Measurements from ENCODE around the gene OBSCN. TPM values are rescaled to one million over a fixed set of nuclear protein-coding genes. Genes with fewer than 3 reads are reported as not detected.

The OBSCN gene
- total and polyA plus RNA-seq, 2 of the 4 experiments (the other 2 are of a cell fraction): 4.1 to 9.5 TPM

DNA sequence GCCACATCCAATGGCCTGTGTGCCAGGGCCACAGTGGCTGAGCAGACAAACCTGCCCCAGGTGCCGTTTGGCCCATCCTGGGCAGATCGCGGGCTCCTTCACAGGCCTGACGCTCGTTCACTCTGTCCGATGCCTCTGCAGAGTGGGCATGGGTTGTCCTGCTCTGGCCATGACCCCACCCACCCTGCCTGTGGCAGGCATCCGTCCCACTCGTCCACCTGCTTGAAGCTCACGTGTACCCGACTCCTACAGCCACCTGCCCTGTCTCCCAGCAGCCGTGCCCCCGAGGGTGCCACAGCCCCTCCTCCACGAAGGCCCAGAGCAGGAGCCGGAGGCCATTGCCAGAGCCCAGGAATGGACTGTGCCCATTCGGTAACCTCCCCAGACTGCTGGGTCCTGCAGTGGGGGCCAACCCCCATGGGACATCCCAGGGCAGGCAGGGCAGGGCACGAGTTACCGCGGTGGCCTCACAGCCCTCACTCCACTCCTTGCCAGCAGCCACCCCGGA is 156.9 kb downstream of the OBSCN start:
- no peak overlapping the region for H3K4ac ChIP-seq (ENCODE audit: low read depth, low read length)
- H2AK9ac ChIP-seq (replicated peaks; ENCODE audit: low read depth, low read length, poor library complexity): no peak overlapping the region
- no peak overlapping the region for H2AFZ ChIP-seq (replicated peaks; ENCODE audit: low read length, poor library complexity)
- H3K4me1 ChIP-seq (ENCODE audit: control insufficient read depth, insufficient read depth, low read length): no peaks in the 10 kb centered on the region; the same call in 1 of the 2 replicates
- H4K20me1 ChIP-seq (ENCODE audit: insufficient read depth, low read length): no peaks in the 10 kb centered on the region
- no peaks in the 10 kb centered on the region for H3K79me1 ChIP-seq (ENCODE audit: low read depth in 1 of 2, low read length in 2 of 2)
- ChIA-PET CTCF (no interaction called here), POLR2A (ENCODE audit: unreplicated experiment) (no interaction called here)
- dilution Hi-C loops (cut with HindIII; ENCODE audit: low sequenced_read_pairs, unreplicated experiment) (no loop called here), intact Hi-C loops (cut with micrococcal nuclease) (no loop called here), in situ Hi-C loops (cut with MboI; ENCODE audit: low sequenced_read_pairs) (no loop called here)
- no peaks in the 10 kb centered on the region for H3K9me1 ChIP-seq (ENCODE audit: insufficient read depth, low read length)
- no peaks in the 10 kb centered on the region for H3K36me3 ChIP-seq (ENCODE audit: control insufficient read depth, insufficient read depth, low read length)
- BruUV-seq (replicated peaks): no TSS peak
- no peak for DNase-seq
- WGBS, 2 experiments (ENCODE audit: extremely low coverage in 2 of 2, insufficient read length in 1 of 2): 89% methylated on average over 8 of the region's 19 CpGs; no CpG with 5 or more reads in 1 of the 2 experiments
- ATAC-seq (ENCODE audit: low read depth): no peak
- no peak overlapping the region for H3K23ac ChIP-seq (ENCODE audit: low read depth, low read length)
- TF ChIP-seq CHD1 (IDR thresholded peaks at IDR 0.05; ENCODE audit: low read depth, low read length) (no peak), POLR2A (IDR thresholded peaks at IDR 0.05; ENCODE audit: low read depth, low read length) (no peak), FOS (IDR thresholded peaks at IDR 0.05; ENCODE audit: low read depth, low read length) (no peak), RCOR1 (IDR thresholded peaks at IDR 0.05; ENCODE audit: insufficient replicate concordance, low read length) (no peak), CEBPB (IDR thresholded peaks at IDR 0.05; ENCODE audit: low read depth, low read length) (no peak), RFX5 (IDR thresholded peaks at IDR 0.05; ENCODE audit: low read depth, low read length) (no peak), BHLHE40 (IDR thresholded peaks at IDR 0.05; ENCODE audit: low read depth, low read length) (no peak), NFE2L2 (IDR thresholded peaks at IDR 0.05; ENCODE audit: low read depth, low read length) (no peak), MAFK (IDR thresholded peaks at IDR 0.05; ENCODE audit: low read depth, low read length) (no peak), SMC3 (IDR thresholded peaks at IDR 0.05; ENCODE audit: low read depth, low read length) (no peak)
- TF ChIP-seq, protein P1, sequence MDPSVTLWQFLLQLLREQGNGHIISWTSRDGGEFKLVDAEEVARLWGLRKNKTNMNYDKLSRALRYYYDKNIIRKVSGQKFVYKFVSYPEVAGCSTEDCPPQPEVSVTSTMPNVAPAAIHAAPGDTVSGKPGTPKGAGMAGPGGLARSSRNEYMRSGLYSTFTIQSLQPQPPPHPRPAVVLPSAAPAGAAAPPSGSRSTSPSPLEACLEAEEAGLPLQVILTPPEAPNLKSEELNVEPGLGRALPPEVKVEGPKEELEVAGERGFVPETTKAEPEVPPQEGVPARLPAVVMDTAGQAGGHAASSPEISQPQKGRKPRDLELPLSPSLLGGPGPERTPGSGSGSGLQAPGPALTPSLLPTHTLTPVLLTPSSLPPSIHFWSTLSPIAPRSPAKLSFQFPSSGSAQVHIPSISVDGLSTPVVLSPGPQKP (IDR thresholded peaks at IDR 0.05; ENCODE audit: borderline replicate concordance, low read depth, low read length): no peak
- TF ChIP-seq, protein P2, sequence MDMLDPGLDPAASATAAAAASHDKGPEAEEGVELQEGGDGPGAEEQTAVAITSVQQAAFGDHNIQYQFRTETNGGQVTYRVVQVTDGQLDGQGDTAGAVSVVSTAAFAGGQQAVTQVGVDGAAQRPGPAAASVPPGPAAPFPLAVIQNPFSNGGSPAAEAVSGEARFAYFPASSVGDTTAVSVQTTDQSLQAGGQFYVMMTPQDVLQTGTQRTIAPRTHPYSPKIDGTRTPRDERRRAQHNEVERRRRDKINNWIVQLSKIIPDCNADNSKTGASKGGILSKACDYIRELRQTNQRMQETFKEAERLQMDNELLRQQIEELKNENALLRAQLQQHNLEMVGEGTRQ (IDR thresholded peaks at IDR 0.05; ENCODE audit: low read depth, low read length): no peak
- no peak overlapping the region for H2AK5ac ChIP-seq (ENCODE audit: low read depth, low read length)
- no peaks in the 10 kb centered on the region for H3K9me3 ChIP-seq (ENCODE audit: control insufficient read depth, insufficient read depth, low read length)
- H4K8ac ChIP-seq (ENCODE audit: low read depth in 2 of 2, low read length in 2 of 2): no peak overlapping the region
- H2BK15ac ChIP-seq (ENCODE audit: low read depth, low read length): no peak overlapping the region
- no peak overlapping the region for H3K9ac ChIP-seq (ENCODE audit: low read depth, low read length)
- H4K91ac ChIP-seq (ENCODE audit: insufficient read depth, low read depth, low read length): no peak overlapping the region
- H2BK120ac ChIP-seq (ENCODE audit: low read depth, low read length): no peak overlapping the region
- no peak overlapping the region for H3K56ac ChIP-seq (ENCODE audit: extremely low read depth, insufficient read depth, low read length)
- no peak overlapping the region for H3K14ac ChIP-seq (replicated peaks; ENCODE audit: low read depth, low read length)
- no peak overlapping the region for H3K4me2 ChIP-seq (ENCODE audit: low read depth, low read length)
- H3K4me3 ChIP-seq (ENCODE audit: insufficient read depth, low read depth, low read length): no peak overlapping the region
- no peak overlapping the region for H4K5ac ChIP-seq (ENCODE audit: low read depth, low read length)
- H3K18ac ChIP-seq (ENCODE audit: low read depth, low read length): no peak overlapping the region
- H3K27me3 ChIP-seq (ENCODE audit: control insufficient read depth, insufficient read depth, low read length): 0 out of 2 replicates have a peak, but pooled peaks cover 3% of the 10 kb centered on the region
- no peak overlapping the region for H2BK5ac ChIP-seq (ENCODE audit: low read depth, low read length, poor library complexity, severe bottlenecking)
- no peak overlapping the region for H2BK20ac ChIP-seq (ENCODE audit: low read depth, low read length)
- no peak overlapping the region for H3K27ac ChIP-seq (ENCODE audit: insufficient read depth, low read length)
